GM12878 (cell line): Measurements from ENCODE around the gene ARL10. TPM values are rescaled to one million over a fixed set of nuclear protein-coding genes. Genes with fewer than 3 reads are reported as not detected.

Source experiments
- ATAC-seq: fragments of 200-7000 bp; cut with Tn5 transposase; 3 replicates; pipeline ENCODE4 v1.9.1; 2020; ENCODE audit warnings: mild to moderate bottlenecking, moderate library complexity
- BruUV-seq: library from RNA; stranded (reverse); fragments of 400-500 nt; replicated peaks from 2 replicates; lab custom pipeline; 2021; lab: Mats Ljungman, UMichigan
- CTCF ChIA-PET: fragments of 300-600 bp; sonication (Branson Sonifier 250); formaldehyde crosslinking; extraction: SDS; loops from one replicate; lab custom pipeline; 2021; ENCODE audit warnings: inconsistent platforms; lab: Yijun Ruan, JAX
- POLR2A ChIA-PET: fragments of 350-600 bp; formaldehyde crosslinking; extraction: SDS; loops from one replicate; lab custom pipeline; 2021; ENCODE audit warnings: inconsistent platforms; lab: Charles Lee
- RAD21 ChIA-PET: fragments of 300-600 bp; sonication (Branson Sonifier 250); formaldehyde crosslinking; loops from one replicate; lab custom pipeline; 2023; ENCODE audit warnings: antibody characterized with exemption; ENCODE audit not compliant: unreplicated experiment; lab: Charles Lee
- SMC1A ChIA-PET: fragments of 300-600 bp; sonication (Branson Sonifier 250); formaldehyde crosslinking; loops from one replicate; lab custom pipeline; 2023; ENCODE audit not compliant: unreplicated experiment, uncharacterized antibody; lab: Charles Lee
- DNase-seq: peaks from one replicate; pipeline ENCODE4 v3.0.0-alpha.2; 2011; ENCODE audit warnings: low read depth, low spot score
- FAIRE-seq: peaks from 3 replicates; lab custom pipeline; 2011; peaks lifted over from hg19 to GRCh38; lab: Jason Lieb, UNC
- H2AFZ ChIP-seq: 2 replicates; pipeline ENCODE4 v1.6.0; 2011; ENCODE audit warnings: low read depth, low read length, control low read depth; ENCODE audit not compliant: control insufficient read depth
- H3K27ac ChIP-seq: 2 replicates; pipeline ENCODE4 v1.5.1; 2011; ENCODE audit warnings: control low read depth; ENCODE audit not compliant: control insufficient read depth, insufficient read depth
- H3K27me3 ChIP-seq, 2 experiments: replicated peaks in 1 of 2; 2 replicates each; pipeline versions ENCODE4 v1.6.0 to v1.6.1; 2011; ENCODE audit warnings: low read length in 1 of 2; ENCODE audit not compliant: control insufficient read depth in 2 of 2, insufficient read depth in 2 of 2
- H3K36me3 ChIP-seq, 2 experiments: 2 replicates each; pipeline ENCODE4 v1.5.1; 2011; ENCODE audit warnings: low read length in 1 of 2; ENCODE audit not compliant: control insufficient read depth in 2 of 2, insufficient read depth in 2 of 2
- H3K4me1 ChIP-seq: 2 replicates; pipeline ENCODE4 v1.6.1; 2011; ENCODE audit warnings: mild to moderate bottlenecking, low read length, moderate library complexity, mixed read lengths; ENCODE audit not compliant: control insufficient read depth, insufficient read depth
- H3K4me2 ChIP-seq: 2 replicates; pipeline ENCODE4 v1.6.0; 2011; ENCODE audit warnings: control low read depth; ENCODE audit not compliant: control insufficient read depth, insufficient read depth
- H3K4me3 ChIP-seq: fragments of 200-600 bp; sonication (generic); 2 replicates; pipeline ENCODE4 v1.5.1; 2016
- H3K79me2 ChIP-seq: 2 replicates; pipeline ENCODE4 v1.6.0; 2011; ENCODE audit warnings: low read length; ENCODE audit not compliant: control insufficient read depth, insufficient read depth
- H3K9ac ChIP-seq: 2 replicates; pipeline ENCODE4 v1.8.0; 2011; ENCODE audit warnings: low read length, control low read depth, mixed read lengths; ENCODE audit not compliant: control insufficient read depth, insufficient read depth
- H3K9me3 ChIP-seq: replicated peaks from 3 replicates; pipeline ENCODE4 v1.5.1; 2011; ENCODE audit warnings: mild to moderate bottlenecking, low read length; ENCODE audit not compliant: control insufficient read depth, insufficient read depth
- H4K20me1 ChIP-seq: 2 replicates; pipeline ENCODE4 v1.6.0; 2011; ENCODE audit not compliant: control insufficient read depth, insufficient read depth
- BRCA1 ChIP-seq: IDR thresholded peaks from 2 replicates; pipeline ENCODE4 v1.6.1; 2011; ENCODE audit warnings: low read depth, low read length, improper control_type of control experiment
- ESRRA ChIP-seq: IDR thresholded peaks from 2 replicates; pipeline ENCODE4 v1.6.1; 2012; ENCODE audit warnings: mild to moderate bottlenecking, low read length, improper control_type of control experiment
- HDAC2 ChIP-seq: fragments of 200-600 bp; sonication (generic); IDR thresholded peaks from 2 replicates; pipeline ENCODE4 v1.6.1; 2017
- MEF2B ChIP-seq: fragments of 450-650 bp; IDR thresholded peaks from 2 replicates; pipeline ENCODE4 v1.6.1; 2018; ENCODE audit warnings: mild to moderate bottlenecking, moderate library complexity; ENCODE audit not compliant: partially characterized antibody, poor library complexity, severe bottlenecking
- MYC ChIP-seq: IDR thresholded peaks from 2 replicates; pipeline ENCODE4 v1.6.1; 2011; ENCODE audit warnings: mild to moderate bottlenecking, low read length, moderate library complexity, inconsistent platforms; ENCODE audit not compliant: insufficient read depth, insufficient replicate concordance, insufficient read length, severe bottlenecking
- RAD51 ChIP-seq: fragments of 450-650 bp; IDR thresholded peaks from 2 replicates; pipeline ENCODE4 v1.6.1; 2016; ENCODE audit warnings: moderate library complexity, mild to moderate bottlenecking, inconsistent platforms
- SPI1 ChIP-seq: IDR thresholded peaks from 2 replicates; pipeline ENCODE4 v1.6.1; 2011; ENCODE audit warnings: low read depth, mild to moderate bottlenecking, low read length, moderate library complexity, borderline replicate concordance; ENCODE audit not compliant: insufficient read depth
- TAF1 ChIP-seq: IDR thresholded peaks from 2 replicates; pipeline ENCODE4 v1.6.1; 2011; ENCODE audit warnings: mild to moderate bottlenecking, low read depth, low read length, borderline replicate concordance
- WGBS: methylation state at CpG from one replicate; pipeline ENCODE4 v1.1.6; 2016; ENCODE audit warnings: low lambda C conversion rate; ENCODE audit not compliant: insufficient replicate concordance, insufficient coverage; ENCODE audit errors: missing lambda C conversion rate; 5-methylcytosine and 5-hydroxymethylcytosine counted together
- in situ Hi-C: fragments of 300-500 bp; cut with MboI; formaldehyde crosslinking; loops from 9 replicates; pipeline ENCODE4 v1.14.3; 2018; ENCODE audit warnings: mixed read lengths
- intact Hi-C: fragments of 100-400 bp; cut with micrococcal nuclease; formaldehyde crosslinking; loops from one replicate; pipeline ENCODE4 v1.14.2; 2022; ENCODE audit not compliant: unreplicated experiment
- polyA plus RNA-seq, 11 experiments: library from polyadenylated mRNA; depleted of rRNA in 4 of 11; unstranded in 6 of 11; stranded (reverse) in 5 of 11; fragments of >200 nt; fragmentation: Nextera tagmentation in 4 of 11; fragmentation: Illumina TruSeq in 1 of 11; extraction: Ambion mirVana in 4 of 11; extraction: Trizol in 1 of 11; gene quantifications; 1 replicate in 1 of 11; 2 replicates in 10 of 11; pipeline versions ENCODE4 v1.2.1 to v1.2.3, GENCODE V29; 2011 to 2016; ENCODE audit warnings: inconsistent platforms in 2 of 11, missing spikeins in 2 of 11, low read depth in 1 of 11
- total RNA-seq, 4 experiments: library from RNA; depleted of rRNA in 3 of 4; stranded (reverse); fragments of >200 nt in 3 of 4; fragmentation: Illumina TruSeq in 1 of 4; extraction: Trizol in 1 of 4; gene quantifications; 2 replicates each; pipeline versions ENCODE4 v1.2.1 to v1.2.3, GENCODE V29; 2013 to 2021

ARL10 gene
- total and polyA plus RNA-seq, 10 of the 15 experiments (the other 5 are each of a cell fraction or from before 2014, with no cell fraction given) = 0.44 to 6.4 (median 2.4) TPM

- H4K20me1 ChIP-seq = no peaks in the 10 kb centered on the region
- ChIA-PET CTCF (no interaction called here), RAD21 (no interaction called here), SMC1A (no interaction called here), POLR2A (no interaction called here)
- ATAC-seq (no peak), FAIRE-seq (no peak), DNase-seq (no peak)
- no peaks in the 10 kb centered on the region for H3K4me1 ChIP-seq
- intact Hi-C loops = no loop called here
- H3K9me3 ChIP-seq = no peaks in the 10 kb centered on the region
- in situ Hi-C loops = no loop called here
- WGBS = 96% methylated on average over 17 of the region's 18 CpGs
- TF ChIP-seq SPI1 = no peak
- TF ChIP-seq MYC = no peak
- TF ChIP-seq HDAC2 = no peak
- no peak for TF ChIP-seq BRCA1
- TF ChIP-seq ESRRA = no peak
- TF ChIP-seq MEF2B = no peak
- no peak for TF ChIP-seq TAF1
- TF ChIP-seq RAD51 = no peak
- H3K27ac ChIP-seq = no peak overlapping the region
- no peak overlapping the region for H2AFZ ChIP-seq
- BruUV-seq = no TSS peak
- H3K79me2 ChIP-seq = no peaks in the 10 kb centered on the region
- no peaks in the 10 kb centered on the region for H3K27me3 ChIP-seq
- no peak overlapping the region for H3K4me2 ChIP-seq
- H3K36me3 ChIP-seq = no peaks in the 10 kb centered on the region; a peak in 1 of 4 replicates
- H3K9ac ChIP-seq = no peak overlapping the region
- H3K4me3 ChIP-seq = no peak overlapping the region
Observed at GRCh38 chr5:176397736-176398420, 32.6 kb downstream of the ARL10 start.
